ENCODE measurements around the gene HSPA6.
"Not testable (repeated sequence)": the region's sequence is repeated elsewhere in the genome, so short reads cannot be mapped to it uniquely, and the experiment has no call there.

Gene HSPA6
- total RNA-seq = 5.3 to 33.6 reads per million in 2 donors

GRCh38 chr1:161523817-161524741, at the start of gene HSPA6:
Gene HSPA6, plus strand, starts transcription at chr1:161524540. Its CDS starts 119 bp downstream, at chr1:161524659.
- DNase-seq = peak; percentile 48

GRCh38 chr1:161477711-161478110, 46.6 kb upstream of the HSPA6 start:
- not testable (repeated sequence) for DNase-seq

GRCh38 chr1:161478985-161479384, 45.4 kb upstream of the HSPA6 start:
- no peak for DNase-seq

- no peak for DNase-seq
These were observed 43.8 kb upstream of the HSPA6 start for GRCh38 chr1:161480381-161481035.

GRCh38 chr1:161481624-161482392, 42.5 kb upstream of the HSPA6 start:
- DNase-seq = no peak

- no peak for DNase-seq
These were observed 41.7 kb upstream of the HSPA6 start for GRCh38 chr1:161482610-161483009.

- no peak for DNase-seq
These were observed 41.0 kb upstream of the HSPA6 start for GRCh38 chr1:161483361-161483760.

GRCh38 chr1:161484613-161485012, 39.7 kb upstream of the HSPA6 start:
- no peak for DNase-seq

- no peak for DNase-seq
These were observed 37.3 kb upstream of the HSPA6 start for GRCh38 chr1:161486806-161487741.

GRCh38 chr1:161491472-161491871, 32.9 kb upstream of the HSPA6 start:
- no peak for DNase-seq

GRCh38 chr1:161492827-161493226, 31.5 kb upstream of the HSPA6 start:
- DNase-seq = no peak

- no peak for DNase-seq
These were observed 30.1 kb upstream of the HSPA6 start for GRCh38 chr1:161494091-161494735.

- no peak for DNase-seq
These were observed 28.9 kb upstream of the HSPA6 start for GRCh38 chr1:161495490-161495889.

GRCh38 chr1:161497961-161498360, 26.4 kb upstream of the HSPA6 start:
- no peak for DNase-seq

- no peak for DNase-seq
These were observed 25.7 kb upstream of the HSPA6 start for GRCh38 chr1:161498646-161499045.

GRCh38 chr1:161499099-161500039, 25.0 kb upstream of the HSPA6 start:
- DNase-seq = no peak

GRCh38 chr1:161501234-161501633, 23.1 kb upstream of the HSPA6 start:
- DNase-seq = no peak

GRCh38 chr1:161502181-161502580, 22.2 kb upstream of the HSPA6 start:
- no peak for DNase-seq

GRCh38 chr1:161502641-161503393, 21.5 kb upstream of the HSPA6 start:
- no peak for DNase-seq

- DNase-seq = no peak
These were observed 21.0 kb upstream of the HSPA6 start for GRCh38 chr1:161503394-161503748.
